Spleen (tissue), 11 donors: Measurements from ENCODE around the gene EOGT. TPM values are rescaled to one million over a fixed set of nuclear protein-coding genes. Genes with fewer than 3 reads are reported as not detected.

Experiments
- DNase-seq: peaks from one replicate; pipeline ENCODE4 v3.0.0-alpha.2; 2020
- H3K27ac ChIP-seq, 8 donors: fragments of 200-600 bp; sonication (generic) in 7 of 8; 1 replicate in 4 of 8; 2 replicates in 4 of 8; pipeline versions ENCODE4 v1.5.0 to v1.8.0; 2016 to 2021; ENCODE audit warnings: inconsistent platforms in 4 of 8, mild to moderate bottlenecking in 4 of 8, moderate library complexity in 1 of 8
- H3K27me3 ChIP-seq, 7 donors: fragments of 200-600 bp; sonication (generic) in 6 of 7; replicated peaks in 1 of 7; 1 replicate in 4 of 7; 2 replicates in 3 of 7; pipeline versions ENCODE4 v1.5.0 to v1.8.0; 2016 to 2021; ENCODE audit warnings: inconsistent platforms in 3 of 7, mild to moderate bottlenecking in 1 of 7
- H3K36me3 ChIP-seq, 6 donors: fragments of 200-600 bp; sonication (generic) in 5 of 6; 1 replicate in 4 of 6; 2 replicates in 2 of 6; pipeline versions ENCODE4 v1.5.0 to v1.8.0; 2016 to 2021; ENCODE audit warnings: inconsistent platforms in 2 of 6
- H3K4me1 ChIP-seq, 6 donors: fragments of 200-600 bp; sonication (generic) in 5 of 6; 1 replicate in 3 of 6; 2 replicates in 3 of 6; pipeline versions ENCODE4 v1.5.0 to v1.8.0; 2016 to 2021; ENCODE audit warnings: inconsistent platforms in 3 of 6
- H3K4me3 ChIP-seq, 8 donors: fragments of 200-600 bp; sonication (generic) in 7 of 8; 1 replicate in 4 of 8; 2 replicates in 4 of 8; pipeline versions ENCODE4 v1.5.0 to v1.8.0; 2016 to 2021; ENCODE audit warnings: inconsistent platforms in 4 of 8, mild to moderate bottlenecking in 4 of 8, moderate library complexity in 2 of 8
- H3K9me3 ChIP-seq, 8 donors: fragments of 200-600 bp; sonication (generic) in 7 of 8; 1 replicate in 4 of 8; 2 replicates in 4 of 8; pipeline versions ENCODE4 v1.5.0 to v1.8.0; 2016 to 2021; ENCODE audit warnings: inconsistent platforms in 4 of 8
- POLR2A ChIP-seq, 3 donors: fragments of 450-650 bp; IDR thresholded peaks; one replicate each; pipeline ENCODE4 v1.5.1; 2017; ENCODE audit warnings: antibody characterized with exemption in 3 of 3, mild to moderate bottlenecking in 1 of 3
- POLR2AphosphoS5 ChIP-seq, 3 donors: sonication (generic); formaldehyde crosslinking; IDR thresholded peaks; one replicate each; pipeline ENCODE4 v1.5.1; 2017; ENCODE audit warnings: antibody characterized with exemption in 3 of 3
- WGBS, 5 donors: extraction: QIAGEN DNeasy Blood & Tissue Kit in 3 of 5; methylation state at CpG; one replicate each; pipeline versions ENCODE4 v1.1.5 to v1.1.7; 2013 to 2018; 5-methylcytosine and 5-hydroxymethylcytosine counted together
- intact Hi-C: fragments of 100-400 bp; cut with DNase I; formaldehyde crosslinking; loops from one replicate; pipeline ENCODE4 v1.15.0; 2023; ENCODE audit warnings: low total_unique reads
- polyA plus RNA-seq, 3 donors: library from polyadenylated mRNA; stranded (reverse); fragments of 200-250 nt; gene quantifications; one replicate each; pipeline ENCODE4 v1.2.1, GENCODE V29; 2013
- total RNA-seq, 7 donors: library from RNA; depleted of rRNA in 3 of 7; stranded (reverse); fragments of >200 nt in 3 of 7; fragmentation: NEBNext Ultra II Directional in 4 of 7; extraction: Animal tissue kit (Norgen Biotek cat#: 25700) in 4 of 7; gene quantifications; one replicate each; pipeline versions ENCODE4 v1.1.0 to v1.2.1, GENCODE V29; 2016 to 2021
- TF ChIP-seq, protein P1 (sequence below), 11 experiments: fragments of 200-600 bp in 7 of 11; fragments of 450-650 bp in 4 of 11; sonication (generic) in 4 of 11; IDR thresholded peaks in 8 of 11; conservative IDR thresholded peaks in 3 of 11; 1 replicate in 7 of 11; 2 replicates in 4 of 11; pipeline versions ENCODE4 v1.4.0 to v1.8.0; 2016 to 2021; ENCODE audit warnings: antibody characterized with exemption in 11 of 11, inconsistent platforms in 4 of 11, mild to moderate bottlenecking in 1 of 11
- donor health status: healthy with polysubstance abuse.
- donor health status: DM: no; HTN: no; CAD: no; lungs with moderate emphysema.
- donor health status: DM: no; HTN: no; CAD: no.
- donor health status: Bipolar disorder and iron deficiency.
- donor health status: healthy.
- donor health status: DM: no; HTN: no; CAD: no.
- donor health status: DM: yes; HTN: yes; CAD: no.

Gene EOGT
- total and polyA plus RNA-seq, 10 donors: 9.2 to 30.9 (median 22.5) TPM

DNA sequence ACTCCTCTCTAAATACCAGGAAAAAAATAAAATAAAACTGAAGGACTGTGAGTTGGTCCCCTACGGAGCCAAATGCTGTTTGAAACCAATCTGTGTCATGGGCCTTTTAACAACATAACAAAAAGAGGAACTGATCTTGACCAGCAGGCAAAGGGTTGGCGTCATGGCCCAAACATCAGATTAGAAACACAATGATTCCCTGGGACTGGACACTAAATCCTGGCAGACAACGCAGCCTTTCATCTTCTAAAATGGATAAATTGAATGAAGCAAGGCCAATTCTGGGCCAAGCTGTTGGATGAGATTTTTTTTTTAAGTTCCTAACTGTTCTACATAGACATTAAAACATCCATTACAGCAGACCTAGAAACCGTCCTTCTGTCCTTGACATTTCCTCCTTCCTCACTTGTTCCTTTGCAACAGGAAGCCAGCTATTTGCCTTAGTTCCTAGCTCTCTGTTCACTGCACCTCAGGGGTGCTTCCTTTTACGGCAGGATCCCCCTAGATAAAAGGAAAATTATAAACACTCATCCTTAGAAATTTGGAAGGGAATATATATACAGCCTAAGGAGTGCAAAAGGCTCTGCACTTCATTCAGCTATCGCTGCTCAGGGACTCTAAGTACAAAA, 59.6 kb downstream of the EOGT start:
- Histone ChIP-seq H3K27ac (peak overlapping the region in 7 of 8 donors; percentile 2 to 52 (median 32)), H3K27me3 (peaks cover 0 to 8% (median 0%) of the 10 kb centered on the region in 7 donors), H3K4me1 (peaks cover 0 to 10% (median 0%) of the 10 kb centered on the region in 6 donors), H3K9me3 (no peaks in the 10 kb centered on the region), H3K4me3 (no peak overlapping the region), H3K36me3 (no peaks in the 10 kb centered on the region)
- intact Hi-C loops: no loop called here
- TF ChIP-seq POLR2AphosphoS5 (IDR thresholded peaks at IDR 0.05) (no peak), POLR2A (IDR thresholded peaks at IDR 0.05) (no peak)
- TF ChIP-seq, protein P1, sequence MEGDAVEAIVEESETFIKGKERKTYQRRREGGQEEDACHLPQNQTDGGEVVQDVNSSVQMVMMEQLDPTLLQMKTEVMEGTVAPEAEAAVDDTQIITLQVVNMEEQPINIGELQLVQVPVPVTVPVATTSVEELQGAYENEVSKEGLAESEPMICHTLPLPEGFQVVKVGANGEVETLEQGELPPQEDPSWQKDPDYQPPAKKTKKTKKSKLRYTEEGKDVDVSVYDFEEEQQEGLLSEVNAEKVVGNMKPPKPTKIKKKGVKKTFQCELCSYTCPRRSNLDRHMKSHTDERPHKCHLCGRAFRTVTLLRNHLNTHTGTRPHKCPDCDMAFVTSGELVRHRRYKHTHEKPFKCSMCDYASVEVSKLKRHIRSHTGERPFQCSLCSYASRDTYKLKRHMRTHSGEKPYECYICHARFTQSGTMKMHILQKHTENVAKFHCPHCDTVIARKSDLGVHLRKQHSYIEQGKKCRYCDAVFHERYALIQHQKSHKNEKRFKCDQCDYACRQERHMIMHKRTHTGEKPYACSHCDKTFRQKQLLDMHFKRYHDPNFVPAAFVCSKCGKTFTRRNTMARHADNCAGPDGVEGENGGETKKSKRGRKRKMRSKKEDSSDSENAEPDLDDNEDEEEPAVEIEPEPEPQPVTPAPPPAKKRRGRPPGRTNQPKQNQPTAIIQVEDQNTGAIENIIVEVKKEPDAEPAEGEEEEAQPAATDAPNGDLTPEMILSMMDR (IDR thresholded peaks at IDR 0.05 in 8 of 11, conservative IDR thresholded peaks at IDR 0.05 in 3 of 11): no peak
- no peak for DNase-seq
- 46 to 54% (median 49%) methylated on average over 6 of the region's 6 CpGs for WGBS, 5 donors

DNA sequence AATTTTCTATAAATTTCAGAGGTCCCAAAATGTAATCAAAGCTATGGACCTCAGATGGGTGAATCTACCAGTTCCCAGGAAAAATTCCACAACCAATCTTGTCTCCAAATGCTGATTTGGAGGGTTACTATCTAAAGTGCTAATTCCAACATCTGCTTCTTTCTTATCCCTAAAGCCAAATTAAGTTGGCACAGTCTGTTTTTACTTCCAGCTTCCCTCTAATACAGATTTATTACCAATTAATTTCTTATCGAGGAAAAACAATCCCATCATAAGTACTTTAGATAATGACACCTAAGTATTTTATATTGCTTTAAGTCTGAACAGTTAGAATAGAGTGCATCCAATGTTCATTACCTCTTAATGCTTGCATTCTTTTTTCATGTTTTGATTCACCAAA, 68.3 kb downstream of the EOGT start:
- H3K4me1 ChIP-seq: peaks cover 0 to 4% (median 0%) of the 10 kb centered on the region in 6 donors
- H3K36me3 ChIP-seq: no peaks in the 10 kb centered on the region
- DNase-seq: no peak
- no peak overlapping the region for H3K4me3 ChIP-seq
- 86 to 98% (median 90%) methylated on average over 1 of the region's 1 CpG for WGBS, 5 donors
- TF ChIP-seq, protein P1 (IDR thresholded peaks at IDR 0.05 in 8 of 11, conservative IDR thresholded peaks at IDR 0.05 in 3 of 11): no peak
- TF ChIP-seq POLR2A (IDR thresholded peaks at IDR 0.05) (no peak), POLR2AphosphoS5 (IDR thresholded peaks at IDR 0.05) (no peak)
- H3K27ac ChIP-seq: no peak overlapping the region
- intact Hi-C loops: no loop called here
- H3K27me3 ChIP-seq: peaks cover 0 to 17% (median 0%) of the 10 kb centered on the region in 7 donors
- no peaks in the 10 kb centered on the region for H3K9me3 ChIP-seq

DNA sequence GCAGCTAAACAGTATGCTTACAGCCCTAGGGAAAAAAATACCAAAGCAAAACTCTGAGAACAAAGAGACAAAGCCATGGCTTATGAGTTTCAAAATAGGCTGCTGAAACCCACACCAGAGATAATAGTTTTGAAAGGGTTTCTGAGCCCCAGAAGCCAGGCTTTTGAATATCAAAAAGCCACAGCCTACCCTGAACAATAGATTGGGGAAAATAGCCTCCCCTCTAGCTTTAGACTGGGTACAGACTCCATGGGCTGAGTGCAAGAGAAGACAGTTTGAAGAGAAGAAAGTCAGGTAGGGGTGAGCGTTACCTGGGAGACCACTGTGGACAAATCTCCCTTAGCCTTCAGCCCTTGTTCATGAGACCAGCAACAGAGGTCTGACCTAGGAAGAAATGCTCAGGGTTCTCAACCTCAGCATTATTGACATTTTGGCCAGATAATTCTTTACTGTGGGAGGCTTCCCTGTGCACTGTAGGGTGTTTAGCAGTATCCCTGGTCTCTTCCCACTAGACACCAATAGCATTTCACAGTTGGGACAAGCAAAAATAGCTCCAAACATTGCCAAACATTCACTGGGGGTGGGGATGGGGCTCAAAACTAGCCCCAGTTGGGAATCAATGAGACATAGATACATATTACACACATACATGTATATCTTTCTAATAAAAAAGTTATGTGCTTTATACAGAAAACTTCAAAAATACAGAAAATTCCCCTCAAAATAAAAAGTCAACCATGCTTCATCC, 69.6 kb downstream of the EOGT start:
- H3K36me3 ChIP-seq: no peaks in the 10 kb centered on the region
- H3K4me1 ChIP-seq: peaks cover 0 to 4% (median 0%) of the 10 kb centered on the region in 6 donors
- 89 to 100% (median 95%) methylated on average over 1 of the region's 1 CpG for WGBS, 5 donors
- intact Hi-C loops: no loop called here
- H3K4me3 ChIP-seq: no peak overlapping the region
- TF ChIP-seq, protein P1 (IDR thresholded peaks at IDR 0.05 in 8 of 11, conservative IDR thresholded peaks at IDR 0.05 in 3 of 11): no peak
- TF ChIP-seq POLR2A (IDR thresholded peaks at IDR 0.05): no peak
- no peak for TF ChIP-seq POLR2AphosphoS5 (IDR thresholded peaks at IDR 0.05)
- no peaks in the 10 kb centered on the region for H3K9me3 ChIP-seq
- DNase-seq: no peak
- peaks cover 0 to 17% (median 0%) of the 10 kb centered on the region in 7 donors for H3K27me3 ChIP-seq
- no peak overlapping the region for H3K27ac ChIP-seq

DNA sequence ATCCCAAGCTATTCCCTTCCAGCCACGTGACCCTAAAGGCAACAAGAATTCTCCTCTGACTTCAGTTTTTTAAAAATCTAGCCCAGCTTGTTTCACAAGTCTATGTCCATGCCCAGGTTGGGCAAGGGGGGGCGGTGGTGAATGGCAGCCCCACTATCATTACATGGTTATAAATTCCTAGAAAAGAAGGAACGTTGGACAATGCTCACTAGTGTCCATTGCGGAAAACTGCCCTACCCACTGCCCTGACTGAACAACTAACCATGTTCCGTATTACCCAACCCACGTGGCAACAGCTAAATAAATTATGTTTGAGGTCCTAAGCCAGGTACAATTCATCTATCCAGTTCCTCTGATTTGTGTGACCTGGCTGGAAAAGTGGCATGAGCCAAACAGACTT, 72.4 kb downstream of the EOGT start:
- no peak overlapping the region for H3K27ac ChIP-seq
- WGBS, 5 donors: 69 to 89% (median 82%) methylated on average over 6 of the region's 6 CpGs
- no peak for DNase-seq
- H3K4me1 ChIP-seq: no peaks in the 10 kb centered on the region
- H3K36me3 ChIP-seq: no peaks in the 10 kb centered on the region
- intact Hi-C loops: no loop called here
- no peaks in the 10 kb centered on the region for H3K9me3 ChIP-seq
- H3K27me3 ChIP-seq: peaks cover 0 to 33% (median 0%) of the 10 kb centered on the region in 7 donors
- no peak overlapping the region for H3K4me3 ChIP-seq
- TF ChIP-seq, protein P1 (IDR thresholded peaks at IDR 0.05 in 8 of 11, conservative IDR thresholded peaks at IDR 0.05 in 3 of 11): no peak
- TF ChIP-seq POLR2A (IDR thresholded peaks at IDR 0.05) (no peak), POLR2AphosphoS5 (IDR thresholded peaks at IDR 0.05) (no peak)
